ENCODE results near the gene KLF9.
"Not testable (repeated sequence)": the region's sequence is repeated elsewhere in the genome, so short reads cannot be mapped to it uniquely, and the experiment has no call there.

Gene KLF9

DNA sequence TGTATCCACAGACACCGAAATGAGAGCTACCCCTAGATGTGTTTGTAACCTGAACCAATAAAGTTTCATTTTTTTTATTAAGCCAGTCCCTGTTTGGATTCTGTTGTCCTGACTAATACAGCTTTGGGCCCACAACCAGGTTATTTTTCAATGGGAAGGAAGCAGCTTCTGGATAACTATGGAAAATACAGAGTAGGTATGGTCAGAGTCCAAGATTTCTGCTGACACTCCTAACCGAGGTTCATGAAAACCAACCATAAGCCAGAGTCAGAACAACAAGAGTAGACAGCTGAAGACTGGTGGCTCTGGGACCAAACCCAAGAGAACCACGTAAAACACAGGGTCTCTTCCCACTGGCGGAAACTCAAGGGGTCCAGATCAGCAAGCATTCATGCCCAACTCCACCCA, 10.8 kb downstream of the KLF9 start:
- no peak for DNase-seq (ENCODE audit: low spot score)

DNA sequence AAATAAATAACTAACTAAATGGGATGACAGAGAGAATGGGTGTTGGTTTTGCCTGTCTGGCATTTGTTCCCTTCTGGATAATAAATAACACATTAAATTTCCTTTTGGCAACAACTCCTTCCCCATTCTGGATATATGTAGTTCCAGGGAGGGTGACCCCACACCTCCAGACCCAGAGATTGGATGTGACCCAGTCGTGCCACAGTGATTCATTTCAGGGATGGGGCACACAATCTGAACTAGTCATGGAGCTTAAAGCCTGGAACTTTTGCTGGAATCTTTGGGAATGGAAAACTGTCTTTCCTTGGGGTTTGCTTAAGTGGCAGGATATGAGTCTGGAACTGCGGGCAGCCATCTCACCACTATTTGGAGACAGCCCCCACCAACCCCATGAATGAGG, 11.3 kb downstream of the KLF9 start:
- DNase-seq (ENCODE audit: low spot score) = no peak

DNA sequence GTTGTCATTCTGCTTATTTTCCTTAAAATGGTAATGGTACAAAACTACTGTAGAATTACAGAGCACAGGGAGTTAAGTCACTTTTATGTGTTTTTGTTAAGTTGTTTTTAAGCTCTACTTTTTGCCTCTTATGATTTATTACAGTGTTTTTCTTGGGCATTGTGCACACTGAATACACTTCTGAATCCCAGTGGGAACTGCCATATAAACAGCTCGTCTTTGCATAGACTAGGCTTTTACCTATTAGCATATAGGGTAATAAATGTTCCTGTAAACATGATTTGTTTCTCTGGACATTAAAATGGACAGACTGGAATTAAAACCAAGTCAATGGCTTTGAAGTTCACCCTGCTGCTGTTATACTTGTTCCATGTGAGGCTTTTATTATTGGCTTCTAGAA, 12.2 kb downstream of the KLF9 start:
- DNase-seq (ENCODE audit: low spot score) = no peak

DNA sequence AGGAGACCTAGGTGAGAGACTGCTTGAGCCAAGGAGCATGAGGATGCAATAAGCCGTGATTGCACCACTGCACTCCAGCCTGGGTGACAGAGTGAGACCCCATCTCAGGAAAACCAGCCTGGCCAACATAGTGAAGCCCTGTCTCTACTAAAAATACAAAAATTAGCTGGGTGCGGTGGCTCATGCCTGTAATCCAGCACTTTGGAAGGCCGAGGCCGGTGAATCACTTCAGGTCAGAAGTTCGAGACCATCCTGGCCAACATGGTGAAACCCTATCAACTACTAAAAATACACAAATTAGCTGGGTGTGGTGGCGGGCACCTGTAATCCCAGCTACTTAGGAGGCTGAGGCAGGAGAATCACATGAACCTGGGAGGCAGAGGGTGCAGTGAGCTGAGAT, 13.2 kb downstream of the KLF9 start:
- DNase-seq (ENCODE audit: low spot score) = not testable (repeated sequence)

DNA sequence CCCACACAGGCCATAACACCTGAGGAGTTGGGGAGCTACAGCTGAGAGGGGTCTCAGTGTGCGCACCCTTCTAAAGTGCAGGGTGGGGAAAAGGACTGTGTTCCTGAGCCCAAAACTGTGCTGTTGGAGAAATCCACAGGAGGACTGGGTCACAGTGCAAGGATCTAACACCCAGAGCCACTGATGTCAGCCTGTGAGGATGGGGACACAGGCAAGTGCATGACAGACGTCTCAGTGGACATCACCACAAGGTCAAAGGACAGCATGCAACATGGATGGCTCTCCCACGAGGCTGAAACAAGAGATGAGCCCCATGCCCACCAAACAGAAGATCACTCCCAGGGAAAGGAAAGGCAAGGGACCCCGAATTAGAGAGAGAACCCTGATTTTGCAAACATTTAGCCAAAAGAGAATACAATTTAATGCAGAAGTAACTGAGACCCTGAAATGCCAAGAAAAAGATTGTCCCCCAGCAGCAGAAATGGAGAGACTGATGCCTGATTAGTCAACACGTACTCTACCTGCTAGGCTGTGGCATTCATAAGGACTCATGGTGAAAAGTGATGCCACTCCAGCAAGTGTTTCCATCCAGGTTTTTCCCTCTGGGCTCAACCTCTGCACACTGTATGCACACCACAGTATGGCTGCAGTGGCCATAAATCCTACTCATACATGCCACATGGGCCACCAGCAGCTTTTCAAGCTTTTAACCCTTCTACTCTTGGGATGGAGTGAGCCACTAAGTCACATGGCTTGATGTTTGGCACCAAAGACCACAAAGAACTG, 14.2 kb downstream of the KLF9 start:
- no peak for DNase-seq (ENCODE audit: low spot score)

DNA sequence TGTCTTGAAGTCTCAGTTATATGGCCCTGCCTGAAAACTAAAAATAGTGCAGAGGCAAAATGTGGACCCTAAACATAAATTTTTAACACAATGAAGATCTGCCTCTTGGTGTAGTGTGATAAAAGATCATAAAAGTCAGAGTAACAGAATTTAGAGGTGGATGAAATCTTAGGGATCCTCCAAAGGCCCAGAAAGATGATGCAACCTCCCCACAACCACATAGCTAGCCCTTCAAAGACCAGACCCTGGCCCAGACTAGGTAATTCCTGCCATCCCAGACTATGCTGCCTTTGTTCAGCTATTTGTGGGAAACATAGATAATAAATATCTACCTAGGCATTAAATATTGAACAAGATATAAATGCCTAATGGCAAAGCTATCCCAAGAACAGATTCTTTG, 15.3 kb downstream of the KLF9 start:
- no peak for DNase-seq (ENCODE audit: low spot score)

DNA sequence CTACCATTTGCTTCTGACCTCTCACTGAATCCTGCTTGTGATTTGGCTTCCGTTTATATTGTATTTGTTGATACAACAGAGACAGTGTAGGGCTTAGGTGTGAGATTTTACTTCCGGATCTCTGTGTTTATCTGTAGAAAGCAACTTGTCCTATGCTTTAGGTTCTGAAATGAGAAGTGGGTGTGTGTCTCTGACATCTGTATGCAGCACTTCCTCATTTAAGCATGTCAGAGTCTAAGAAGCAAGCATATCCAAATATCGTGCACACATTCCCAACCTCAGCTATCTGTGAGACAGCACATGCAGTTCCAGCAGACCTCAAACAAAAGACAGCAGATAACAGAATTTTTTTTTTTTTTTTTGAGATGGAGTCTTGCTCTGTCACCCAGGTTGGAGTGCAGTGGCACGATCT, 16.3 kb downstream of the KLF9 start:
- DNase-seq (ENCODE audit: low spot score) = no peak

DNA sequence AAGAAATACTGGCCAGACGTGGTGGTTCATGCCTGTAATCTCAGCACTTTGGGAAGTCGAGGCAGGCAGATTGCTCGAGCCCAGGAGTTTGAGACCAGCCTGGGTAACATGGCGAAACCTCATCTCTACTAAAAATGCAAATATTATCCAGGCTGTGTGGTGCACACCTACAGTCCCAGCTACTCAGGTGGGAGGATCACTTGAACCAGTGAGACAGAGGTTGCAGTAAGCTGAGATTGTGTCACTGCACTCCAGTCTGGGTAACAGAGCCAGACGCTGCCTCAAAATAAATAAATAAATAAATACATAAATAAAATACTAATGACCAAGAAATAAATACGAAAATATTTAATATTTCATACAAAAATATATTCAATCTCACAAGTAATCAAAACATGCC, 18.8 kb downstream of the KLF9 start:
- no peak for DNase-seq (ENCODE audit: low spot score)

DNA sequence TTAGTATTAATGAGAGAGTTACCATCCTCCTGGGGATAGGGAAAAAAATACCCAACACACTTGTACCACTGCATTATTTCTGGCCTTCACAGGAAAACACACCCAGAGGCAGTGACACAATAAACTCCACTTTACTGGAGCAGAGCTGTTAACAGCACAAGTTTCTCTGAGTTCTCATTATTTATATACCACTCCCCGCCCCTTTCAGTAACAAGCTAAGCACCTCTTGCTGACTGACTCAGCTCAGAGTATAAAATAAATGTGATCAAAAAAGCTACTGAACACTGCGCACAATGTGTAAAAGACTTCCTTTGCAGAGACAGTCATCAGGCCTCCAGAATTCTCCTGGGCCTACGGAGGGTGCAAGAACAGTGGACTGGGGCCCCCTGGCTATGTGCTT, 21.6 kb downstream of the KLF9 start:
- DNase-seq (ENCODE audit: low spot score) = no peak

DNA sequence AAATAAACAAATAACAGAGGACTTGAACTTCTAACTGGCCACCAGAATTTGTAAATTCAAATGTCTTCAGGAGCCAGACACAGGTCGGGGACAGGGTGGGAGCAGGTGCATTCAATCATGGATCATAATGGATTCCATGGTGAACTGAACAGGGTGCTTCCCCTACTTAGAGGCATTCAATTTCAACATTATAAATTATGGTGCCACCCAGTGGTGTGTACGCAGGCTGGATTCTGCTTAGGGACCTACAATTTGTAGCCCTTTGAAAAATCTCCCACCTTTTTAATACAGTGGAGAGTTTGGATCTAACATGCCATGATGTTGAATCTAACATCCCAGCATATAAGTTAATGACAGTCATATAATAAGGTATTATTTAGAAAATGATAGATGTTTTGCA, 22.3 kb downstream of the KLF9 start:
- DNase-seq (ENCODE audit: low spot score) = no peak

DNA sequence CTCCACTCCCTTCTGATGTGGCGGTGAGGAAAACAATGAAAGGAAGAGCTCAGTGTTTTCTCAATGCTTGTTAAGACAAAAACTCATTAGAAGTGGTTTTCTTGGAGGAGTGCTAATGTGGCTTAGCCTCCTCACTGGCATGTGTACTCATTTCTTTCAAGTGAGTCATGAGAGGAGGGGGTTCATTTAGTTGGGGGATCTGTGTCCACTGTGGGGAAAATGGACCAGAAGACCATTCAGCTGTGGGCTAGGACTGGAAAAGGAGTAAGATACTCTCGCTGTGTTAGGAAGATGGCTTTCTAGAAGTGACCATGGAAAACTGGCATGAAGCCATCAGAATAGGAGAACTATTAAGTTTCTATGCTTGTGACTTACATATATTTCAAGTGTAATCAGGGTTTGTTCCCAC, 23.5 kb downstream of the KLF9 start:
- DNase-seq (ENCODE audit: low spot score) = no peak

DNA sequence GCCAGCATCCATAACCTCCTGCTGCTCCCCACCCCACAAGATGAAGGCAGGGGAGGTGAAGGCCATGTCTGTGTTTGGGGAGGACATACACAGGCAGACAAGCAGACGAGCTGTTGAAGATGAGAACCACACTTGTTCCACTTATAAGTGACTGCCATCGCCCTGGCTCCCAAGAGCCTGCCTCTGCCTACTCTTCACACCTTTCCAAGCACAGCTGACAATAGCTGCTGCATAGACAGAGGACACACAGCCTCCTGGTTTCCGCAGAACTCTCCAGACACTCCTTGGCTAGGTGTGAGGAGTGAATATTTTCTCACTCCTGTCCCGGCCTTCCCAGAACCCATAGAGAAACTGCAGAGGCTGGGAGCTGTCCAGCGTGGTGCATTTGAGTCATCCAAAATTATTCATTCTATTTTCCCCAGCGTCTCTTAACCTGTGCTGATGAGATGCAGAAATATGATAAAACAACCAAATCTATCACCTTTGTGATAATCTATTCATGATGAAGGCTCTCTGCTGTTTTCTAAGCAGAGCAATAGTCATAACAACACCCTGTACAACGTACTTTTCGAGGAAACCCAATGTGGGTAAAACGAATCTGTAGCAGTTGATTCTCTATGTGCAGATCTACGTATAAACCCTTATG, 24.7 kb downstream of the KLF9 start:
- no peak for DNase-seq (ENCODE audit: low spot score)

DNA sequence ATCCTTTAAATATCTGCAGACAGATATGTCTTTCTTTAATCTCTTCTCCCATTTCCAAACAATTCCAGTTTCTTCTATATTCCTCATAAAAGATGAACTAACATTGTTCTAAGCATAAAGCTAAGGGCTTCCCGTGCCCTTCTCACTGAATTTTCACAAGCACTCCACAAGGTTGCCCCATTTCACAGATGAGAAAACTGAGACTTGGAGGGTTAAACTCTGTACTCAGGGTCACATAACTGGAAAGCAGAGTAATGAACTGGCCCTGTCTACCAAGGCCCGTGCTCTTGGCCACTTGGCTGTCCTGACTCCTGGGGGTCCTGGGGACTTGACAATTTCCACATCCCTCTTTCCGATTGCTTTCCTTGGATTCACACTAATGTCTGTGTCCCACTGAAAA, 25.3 kb downstream of the KLF9 start:
- DNase-seq (ENCODE audit: low spot score) = no peak

DNA sequence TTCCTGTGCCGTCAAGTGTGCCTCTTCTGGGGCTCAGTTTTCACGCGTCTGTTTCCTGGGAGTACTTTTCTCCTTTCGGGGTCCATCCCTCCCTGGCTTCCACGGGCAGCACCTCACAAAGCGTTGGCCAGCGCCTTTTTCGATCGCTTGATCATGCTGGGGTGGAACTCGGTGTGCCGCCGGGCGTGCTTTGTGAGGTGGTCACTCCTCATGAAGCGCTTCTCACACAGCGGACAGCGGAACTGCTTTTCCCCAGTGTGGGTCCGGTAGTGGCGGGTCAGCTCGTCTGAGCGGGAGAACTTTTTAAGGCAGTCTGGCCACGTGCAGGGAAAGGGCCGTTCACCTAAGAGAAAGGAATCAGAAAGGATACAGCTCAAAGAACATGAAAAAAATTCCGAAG, 26.8 kb downstream of the KLF9 start:
- DNase-seq (ENCODE audit: low spot score) = no peak

DNA sequence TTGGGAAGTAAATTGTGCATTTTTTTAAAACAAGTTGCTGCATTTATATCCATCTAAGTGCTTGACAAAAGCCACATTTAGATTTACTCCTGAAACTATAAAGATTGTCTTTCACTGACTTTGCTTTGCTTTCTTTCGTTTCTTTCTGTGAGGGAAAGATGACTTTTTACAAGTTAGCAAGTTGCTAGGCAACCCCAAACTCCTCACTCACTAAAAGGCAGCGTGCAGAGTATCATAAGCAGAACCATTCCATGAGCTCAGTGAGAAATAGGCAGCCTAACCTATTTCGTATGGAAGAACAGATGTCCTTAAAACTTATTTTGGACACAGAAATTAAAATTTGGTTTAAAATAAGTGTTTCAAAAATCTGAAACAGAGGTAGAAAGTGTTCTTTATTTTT, 29.0 kb downstream of the KLF9 start:
- DNase-seq (ENCODE audit: low spot score) = no peak

DNA sequence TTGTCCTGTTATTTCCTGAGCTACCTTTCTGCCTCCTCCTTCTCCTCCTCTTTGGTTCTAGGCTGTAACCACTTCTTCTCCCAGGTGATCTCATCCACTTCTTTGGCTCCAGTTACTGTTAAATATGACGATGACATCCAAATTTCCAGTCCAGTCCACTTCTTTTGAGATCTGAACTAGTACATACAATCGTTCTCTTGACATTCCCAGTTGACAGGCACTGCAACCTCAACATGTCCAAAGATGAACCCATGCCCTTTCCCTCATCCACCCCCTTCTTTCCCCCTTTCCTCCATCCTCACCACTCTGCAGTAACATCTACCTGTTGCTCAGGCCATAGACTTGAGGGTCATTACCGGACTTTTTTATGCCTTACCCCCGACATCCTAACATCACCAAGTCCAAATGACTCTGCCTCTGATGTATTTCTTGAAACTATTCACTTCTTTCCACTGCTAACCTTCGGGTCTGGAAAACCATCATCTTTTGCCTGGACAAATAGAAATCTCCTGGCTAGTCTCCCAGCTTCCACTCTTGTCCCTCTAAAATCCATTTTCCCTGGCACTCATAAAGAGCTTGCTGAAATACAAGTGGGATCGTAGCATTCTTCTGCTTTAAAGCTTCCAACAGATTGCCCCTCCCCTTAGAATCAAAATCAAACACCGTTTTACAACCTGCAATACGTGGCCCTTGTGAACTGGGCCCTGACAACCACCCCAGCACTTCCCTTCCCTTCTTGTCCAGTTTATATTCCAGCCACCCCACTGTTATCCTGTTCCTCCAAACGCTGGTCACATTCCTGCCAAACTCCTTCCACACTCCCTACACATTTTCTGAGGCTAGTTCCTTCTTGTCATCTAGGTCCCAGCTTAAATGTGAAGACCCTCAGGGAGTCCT, 31.5 kb downstream of the KLF9 start:
- DNase-seq (ENCODE audit: low spot score) = no peak

DNA sequence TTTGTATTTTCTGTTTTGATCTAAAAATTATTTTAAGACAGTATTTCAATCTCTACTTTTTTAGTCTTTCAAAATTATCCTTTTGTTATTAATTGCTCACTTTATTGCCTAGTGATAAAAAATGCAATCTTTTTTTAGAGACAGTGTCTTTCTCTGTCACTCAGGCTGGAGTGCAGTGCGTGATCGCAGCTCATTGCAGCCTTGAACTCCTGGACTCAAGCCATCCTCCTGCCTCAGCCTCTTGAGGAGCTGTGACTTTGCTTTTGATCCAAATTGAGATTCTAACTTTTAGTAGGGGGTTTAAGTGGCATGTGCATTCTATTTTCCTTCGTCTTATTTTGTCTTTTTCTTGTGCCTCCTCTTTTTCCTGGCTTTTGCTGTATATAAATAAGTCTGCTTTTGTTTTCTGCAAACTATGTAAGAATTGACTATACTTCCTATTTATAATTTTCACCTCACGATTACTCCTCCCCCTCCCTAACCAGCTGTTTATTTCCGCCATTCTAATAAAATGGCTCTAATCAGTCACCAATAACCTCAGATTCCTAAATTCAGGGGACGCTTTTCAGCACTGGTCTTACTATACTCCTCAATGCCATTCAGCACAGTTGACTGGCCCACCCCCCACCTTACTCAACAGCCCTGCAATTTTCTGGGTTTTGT, 32.3 kb downstream of the KLF9 start:
- DNase-seq (ENCODE audit: low spot score) = no peak

DNA sequence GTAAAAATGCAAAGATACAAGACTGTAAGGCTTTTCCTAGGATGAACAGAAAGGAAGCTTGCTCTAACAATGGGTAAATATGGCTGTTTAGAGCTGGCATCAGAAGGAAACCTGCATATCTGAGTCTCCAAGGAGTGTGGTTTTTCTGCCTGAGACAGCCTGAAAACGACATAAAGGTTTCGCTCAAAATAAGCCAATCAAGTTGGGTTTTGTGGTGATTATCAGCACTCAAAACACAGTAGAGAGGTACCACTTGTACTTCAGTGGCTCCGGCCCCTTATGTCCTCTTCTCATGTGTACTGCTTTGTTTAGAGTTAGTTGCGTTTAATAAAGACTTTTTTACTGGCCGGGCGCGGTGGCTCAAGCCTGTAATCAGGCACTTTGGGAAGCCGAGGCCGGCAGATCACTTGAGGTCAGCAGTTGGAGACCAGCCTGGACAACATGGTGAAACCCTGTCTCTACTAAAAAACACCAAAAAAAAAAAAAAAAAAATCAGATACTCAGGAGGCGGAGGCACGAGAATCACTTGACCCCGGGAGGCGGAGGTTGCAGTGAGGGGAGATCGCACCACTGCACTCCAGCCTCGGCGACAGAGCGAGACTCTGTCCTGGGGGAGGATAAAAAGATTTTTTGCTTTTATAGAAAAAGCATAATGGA, 39.4 kb downstream of the KLF9 start:
- DNase-seq (ENCODE audit: low spot score) = no peak

DNA sequence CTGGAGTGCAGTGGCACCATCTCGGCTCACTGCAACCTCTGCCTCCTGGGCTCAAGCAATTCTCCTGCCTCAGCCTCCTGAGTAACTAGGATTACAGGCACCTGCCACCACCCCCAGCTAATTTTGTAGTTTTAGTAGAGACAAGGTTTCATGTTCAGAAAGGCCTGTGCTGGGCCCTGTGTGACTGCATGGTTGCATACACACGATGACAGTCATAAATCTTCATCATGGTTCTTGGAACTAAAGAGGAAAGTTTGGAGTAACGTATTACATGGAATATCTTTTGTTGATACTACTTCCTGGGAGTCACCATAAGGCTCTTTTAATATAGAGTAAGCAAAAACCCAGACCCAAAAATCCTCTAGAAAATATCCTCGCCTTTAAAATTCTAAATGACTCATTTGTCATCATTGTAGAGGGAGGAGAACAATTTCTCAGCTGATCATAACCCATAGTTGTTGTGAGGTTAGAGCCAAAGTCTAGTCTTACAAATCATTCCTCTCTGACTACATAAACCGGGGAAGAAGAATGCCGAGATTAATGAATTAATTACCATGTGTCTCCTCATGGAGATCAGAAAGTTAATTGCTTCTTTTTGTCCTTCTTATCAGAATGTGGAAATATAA, 47.0 kb downstream of the KLF9 start:
- no peak for DNase-seq (ENCODE audit: low spot score)

DNA sequence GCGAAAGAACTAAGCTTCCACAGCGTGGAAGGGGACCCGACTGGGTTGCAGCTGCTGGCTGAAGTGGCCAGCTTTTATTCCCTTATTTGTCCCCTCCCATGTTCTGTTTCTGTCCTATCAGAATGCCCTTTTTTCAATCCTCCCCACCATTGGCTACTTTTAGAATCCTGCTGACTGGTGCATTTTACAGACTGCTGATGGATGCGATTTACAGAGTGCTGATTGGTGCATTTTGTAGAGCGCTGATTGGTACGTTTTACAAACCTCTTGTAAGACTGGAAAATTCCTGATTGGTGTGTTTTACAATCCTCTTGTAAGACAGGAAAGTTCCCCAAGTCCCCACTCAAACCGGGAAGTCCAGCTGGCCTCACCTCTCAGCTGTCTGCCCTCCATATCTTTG, 50.7 kb downstream of the KLF9 start:
- DNase-seq (ENCODE audit: low spot score) = no peak

DNA sequence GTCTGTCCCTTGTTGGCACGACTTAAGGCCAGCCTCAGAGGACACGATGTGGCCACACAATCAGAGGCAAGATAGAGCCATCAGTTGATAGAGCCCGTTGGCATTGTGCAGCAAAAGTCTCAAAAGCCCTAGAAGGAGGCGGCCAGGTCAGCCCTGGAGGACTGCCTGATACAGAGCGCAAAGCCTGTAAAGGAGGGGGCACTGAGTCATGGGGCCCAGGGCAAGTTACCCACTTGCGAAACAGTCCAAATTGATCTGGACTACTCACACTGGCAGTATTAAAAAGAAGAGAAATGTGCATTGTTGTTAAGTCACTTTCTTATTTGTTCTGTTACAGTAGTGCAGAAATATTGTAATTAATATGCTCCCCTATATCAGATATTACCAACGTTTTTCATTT, 51.5 kb downstream of the KLF9 start:
- no peak for DNase-seq (ENCODE audit: low spot score)

Measured in globus pallidus (tissue), 1 donor.